H1 (cell line): Measurements from ENCODE around the gene ITGA5. TPM values are rescaled to one million over a fixed set of nuclear protein-coding genes. Genes with fewer than 3 reads are reported as not detected.

Source experiments
- CTCF ChIA-PET: fragments of 300-600 bp; sonication (Branson Sonifier 250); formaldehyde crosslinking; loops from one replicate; lab custom pipeline; 2021; ENCODE audit not compliant: partially characterized antibody; lab: Charles Lee
- POLR2A ChIA-PET: fragments of 300-600 bp; sonication (Branson Sonifier 250); formaldehyde crosslinking; loops from one replicate; lab custom pipeline; 2021; ENCODE audit warnings: inconsistent platforms; ENCODE audit not compliant: partially characterized antibody; lab: Charles Lee
- DNase-seq, 2 experiments: peaks; one replicate each; pipeline versions ENCODE4 v3.0.0 to v3.0.0-alpha.2; 2010 to 2022; ENCODE audit warnings: low spot score in 2 of 2, low read depth in 1 of 2, mixed read lengths in 1 of 2
- FAIRE-seq: peaks from 2 replicates; lab custom pipeline; 2011; peaks lifted over from hg19 to GRCh38; lab: Jason Lieb, UNC
- H2AFZ ChIP-seq: 2 replicates; pipeline ENCODE4 v1.8.1; 2012; ENCODE audit warnings: low read length, inconsistent platforms
- H2AK5ac ChIP-seq: 2 replicates; pipeline ENCODE4 v1.6.1; 2013; ENCODE audit warnings: low read depth, low read length
- H2BK120ac ChIP-seq: replicated peaks from 2 replicates; pipeline ENCODE3; 2013; ENCODE audit warnings: low read depth, low read length, inconsistent platforms
- H2BK12ac ChIP-seq: 2 replicates; pipeline ENCODE4 v1.6.1; 2013; ENCODE audit warnings: low read depth, low read length
- H2BK15ac ChIP-seq: 2 replicates; pipeline ENCODE4 v1.6.1; 2013; ENCODE audit warnings: low read length
- H2BK20ac ChIP-seq: 2 replicates; pipeline ENCODE4 v1.6.1; 2013; ENCODE audit warnings: low read length
- H2BK5ac ChIP-seq: 2 replicates; pipeline ENCODE4 v1.6.1; 2013; ENCODE audit warnings: low read depth, low read length
- H3K14ac ChIP-seq: 2 replicates; pipeline ENCODE4 v1.6.1; 2013; ENCODE audit warnings: inconsistent platforms; ENCODE audit not compliant: insufficient read length
- H3K18ac ChIP-seq: 2 replicates; pipeline ENCODE4 v1.6.1; 2013; ENCODE audit warnings: low read length; ENCODE audit errors: extremely low read depth
- H3K23ac ChIP-seq: 2 replicates; pipeline ENCODE4 v1.6.1; 2013; ENCODE audit warnings: inconsistent platforms; ENCODE audit not compliant: insufficient read length
- H3K23me2 ChIP-seq: 2 replicates; pipeline ENCODE4 v1.6.1; 2013; ENCODE audit warnings: low read depth, low read length
- H3K27ac ChIP-seq: 2 replicates; pipeline ENCODE4 v1.6.1; 2011; ENCODE audit warnings: low read depth, low read length, inconsistent platforms
- H3K27me3 ChIP-seq, 4 experiments: replicated peaks in 1 of 4; 1 replicate in 1 of 4; 2 replicates in 3 of 4; pipeline versions ENCODE4 v1.6.1 to v1.8.1; 2011 to 2013; ENCODE audit warnings: low read length in 3 of 4, mild to moderate bottlenecking in 3 of 4, inconsistent platforms in 2 of 4, mixed read lengths in 2 of 4, moderate library complexity in 1 of 4; ENCODE audit not compliant: control insufficient read depth in 3 of 4, insufficient read depth in 3 of 4; ENCODE audit errors: extremely low read depth in 1 of 4
- H3K36me3 ChIP-seq, 4 experiments: 2 replicates each; pipeline versions ENCODE4 v1.6.1 to v1.8.1; 2011 to 2013; ENCODE audit warnings: mild to moderate bottlenecking in 4 of 4, low read length in 3 of 4, moderate library complexity in 2 of 4, control low read depth in 1 of 4, inconsistent platforms in 1 of 4; ENCODE audit not compliant: insufficient read depth in 4 of 4, control insufficient read depth in 2 of 4
- H3K4ac ChIP-seq: replicated peaks from 2 replicates; pipeline ENCODE3; 2013; ENCODE audit warnings: low read length, low read depth, mixed read lengths, inconsistent platforms; ENCODE audit not compliant: insufficient read length
- H3K4me1 ChIP-seq, 4 experiments: replicated peaks in 1 of 4; 1 replicate in 1 of 4; 2 replicates in 3 of 4; pipeline versions ENCODE4 v1.6.1 to v1.8.1; 2011 to 2013; ENCODE audit warnings: low read length in 3 of 4, inconsistent platforms in 2 of 4, mixed read lengths in 1 of 4; ENCODE audit not compliant: insufficient read depth in 4 of 4, control insufficient read depth in 3 of 4
- H3K4me2 ChIP-seq, 2 experiments: 2 replicates each; pipeline versions ENCODE4 v1.6.1 to v1.8.1; 2011 to 2013; ENCODE audit warnings: low read depth in 2 of 2, low read length in 2 of 2, control low read depth in 1 of 2, inconsistent platforms in 1 of 2, mild to moderate bottlenecking in 1 of 2; ENCODE audit not compliant: insufficient read depth in 1 of 2
- H3K4me3 ChIP-seq, 4 experiments: fragments of 200-600, 300-600 bp in 1 of 4; sonication (generic), shearing (Covaris generic), sonication (Bioruptor Twin) in 1 of 4; 2 replicates each; pipeline versions ENCODE4 v1.5.1 to v1.8.1; 2011 to 2016; ENCODE audit warnings: low read length in 4 of 4, low read depth in 3 of 4, control low read depth in 2 of 4, inconsistent platforms in 2 of 4, mild to moderate bottlenecking in 2 of 4, mixed read lengths in 1 of 4, moderate library complexity in 1 of 4; ENCODE audit not compliant: insufficient read depth in 2 of 4; ENCODE audit errors: extremely low read depth in 1 of 4
- H3K56ac ChIP-seq: replicated peaks from 2 replicates; pipeline ENCODE3; 2013; ENCODE audit warnings: low read depth, mild to moderate bottlenecking, mixed read lengths, low read length, inconsistent platforms; ENCODE audit not compliant: insufficient read length
- H3K79me1 ChIP-seq: 2 replicates; pipeline ENCODE4 v1.6.1; 2013; ENCODE audit warnings: low read depth, low read length, control low read depth
- H3K79me2 ChIP-seq, 2 experiments: 2 replicates each; pipeline versions ENCODE4 v1.6.1 to v1.8.1; 2012 to 2013; ENCODE audit warnings: low read length in 2 of 2, mild to moderate bottlenecking in 2 of 2, inconsistent platforms in 1 of 2; ENCODE audit not compliant: insufficient read depth in 2 of 2, control insufficient read depth in 1 of 2
- H3K9ac ChIP-seq, 4 experiments: replicated peaks in 1 of 4; 1 replicate in 1 of 4; 2 replicates in 3 of 4; pipeline versions ENCODE4 v1.6.1 to v1.8.1; 2011 to 2013; ENCODE audit warnings: low read depth in 3 of 4, low read length in 3 of 4, control low read depth in 2 of 4, mild to moderate bottlenecking in 2 of 4, moderate library complexity in 2 of 4, inconsistent platforms in 1 of 4; ENCODE audit errors: extremely low read depth in 1 of 4
- H3K9me3 ChIP-seq, 2 experiments: 2 replicates each; pipeline versions ENCODE4 v1.6.1 to v1.8.1; 2012 to 2013; ENCODE audit warnings: mild to moderate bottlenecking in 2 of 2, moderate library complexity in 2 of 2, control low read depth in 1 of 2, inconsistent platforms in 1 of 2, low read depth in 1 of 2, low read length in 1 of 2, mixed read lengths in 1 of 2; ENCODE audit not compliant: insufficient read depth in 2 of 2
- H4K20me1 ChIP-seq, 2 experiments: replicated peaks in 1 of 2; 2 replicates each; pipeline versions ENCODE3 to v1.8.1; 2011 to 2013; ENCODE audit warnings: inconsistent platforms in 2 of 2, low read length in 2 of 2, mild to moderate bottlenecking in 1 of 2; ENCODE audit not compliant: insufficient read depth in 2 of 2, control insufficient read depth in 1 of 2
- H4K5ac ChIP-seq: 2 replicates; pipeline ENCODE4 v1.6.1; 2013; ENCODE audit warnings: low read length, low read depth, mixed read lengths, inconsistent platforms; ENCODE audit not compliant: insufficient read length
- H4K8ac ChIP-seq: 2 replicates; pipeline ENCODE4 v1.8.0; 2013; ENCODE audit warnings: mild to moderate bottlenecking, moderate library complexity, low read length, inconsistent platforms; ENCODE audit not compliant: insufficient read depth; ENCODE audit errors: extremely low read depth
- H4K91ac ChIP-seq: replicated peaks from 2 replicates; pipeline ENCODE3; 2013; ENCODE audit warnings: low read length, mixed read lengths, inconsistent platforms; ENCODE audit not compliant: insufficient read length
- ASH2L ChIP-seq: fragments of 200-600, 300-600 bp; sonication (generic); IDR thresholded peaks from one replicate; pipeline ENCODE4 v1.7.1; 2017; ENCODE audit warnings: low read length
- BACH1 ChIP-seq: IDR thresholded peaks from 2 replicates; pipeline ENCODE4 v1.6.1; 2012; ENCODE audit warnings: low read length, improper control_type of control experiment
- CBX5 ChIP-seq: fragments of 300-800, 300-1000 bp; sonication (generic); IDR thresholded peaks from 2 replicates; pipeline ENCODE4 v1.7.1; 2016; ENCODE audit warnings: antibody characterized with exemption, low read length, low read depth
- CEBPB ChIP-seq: IDR thresholded peaks from 2 replicates; pipeline ENCODE4 v1.6.1; 2012; ENCODE audit warnings: low read depth, low read length
- CHD1 ChIP-seq: IDR thresholded peaks from 2 replicates; pipeline ENCODE4 v1.6.1; 2012; ENCODE audit warnings: low read depth, low read length, improper control_type of control experiment
- GABPA ChIP-seq: IDR thresholded peaks from 2 replicates; pipeline ENCODE4 v1.6.1; 2011; ENCODE audit warnings: mild to moderate bottlenecking, low read length, moderate library complexity, borderline replicate concordance; ENCODE audit not compliant: insufficient read depth
- MAFK ChIP-seq: IDR thresholded peaks from 2 replicates; pipeline ENCODE4 v1.6.1; 2012; ENCODE audit warnings: low read depth, mild to moderate bottlenecking, improper control_type of control experiment, low read length
- NANOG ChIP-seq: IDR thresholded peaks from 2 replicates; pipeline ENCODE4 v1.6.1; 2011; ENCODE audit warnings: low read length, low read depth, mild to moderate bottlenecking, inconsistent platforms; ENCODE audit not compliant: insufficient read depth, poor library complexity, severe bottlenecking
- SP2 ChIP-seq: IDR thresholded peaks from 2 replicates; pipeline ENCODE4 v1.6.1; 2012; ENCODE audit warnings: mild to moderate bottlenecking, low read length, inconsistent platforms
- TCF12 ChIP-seq: IDR thresholded peaks from 2 replicates; pipeline ENCODE4 v1.6.1; 2011; ENCODE audit warnings: low read depth, mild to moderate bottlenecking, low read length
- WGBS, 2 experiments: shearing (Covaris generic) in 1 of 2; methylation state at CpG; one replicate each; pipeline versions ENCODE4 v1.1.6 to v1.1.7; 2013 to 2015; ENCODE audit warnings: low lambda C conversion rate in 2 of 2, mixed read lengths in 2 of 2, inconsistent platforms in 1 of 2, low coverage in 1 of 2, missing lambda C conversion rate in 1 of 2; ENCODE audit not compliant: insufficient replicate concordance in 2 of 2, insufficient coverage in 1 of 2, insufficient read length in 1 of 2; ENCODE audit errors: extremely low coverage in 1 of 2, missing lambda C conversion rate in 1 of 2; 5-methylcytosine and 5-hydroxymethylcytosine counted together
- polyA plus RNA-seq, 7 experiments: library from polyadenylated mRNA; depleted of rRNA in 3 of 7; stranded (reverse) in 5 of 7; unstranded in 2 of 7; fragments of >200 nt in 5 of 7; fragments of 200-250 nt in 2 of 7; gene quantifications; 1 replicate in 5 of 7; 2 replicates in 1 of 7; 4 replicates in 1 of 7; pipeline versions ENCODE4 v1.2.1 to v1.2.3, GENCODE V29; 2011 to 2013; ENCODE audit warnings: missing spikeins in 2 of 7, mixed read lengths in 2 of 7
- total RNA-seq: library from RNA; stranded (reverse); fragmentation: NEBNext Ultra II Directional; extraction: Animal tissue kit (Norgen Biotek cat#: 25700); gene quantifications from 2 replicates; pipeline ENCODE4 v1.2.1, GENCODE V29; 2021
- TF ChIP-seq, protein P1 (sequence below): IDR thresholded peaks from 2 replicates; pipeline ENCODE4 v1.6.1; 2012; ENCODE audit warnings: inconsistent platforms

Gene ITGA5
- total and polyA plus RNA-seq, 2 of the 8 experiments (the other 6 are each of a cell fraction or from before 2014, with no cell fraction given): 11.6 to 19.4 TPM

DNA sequence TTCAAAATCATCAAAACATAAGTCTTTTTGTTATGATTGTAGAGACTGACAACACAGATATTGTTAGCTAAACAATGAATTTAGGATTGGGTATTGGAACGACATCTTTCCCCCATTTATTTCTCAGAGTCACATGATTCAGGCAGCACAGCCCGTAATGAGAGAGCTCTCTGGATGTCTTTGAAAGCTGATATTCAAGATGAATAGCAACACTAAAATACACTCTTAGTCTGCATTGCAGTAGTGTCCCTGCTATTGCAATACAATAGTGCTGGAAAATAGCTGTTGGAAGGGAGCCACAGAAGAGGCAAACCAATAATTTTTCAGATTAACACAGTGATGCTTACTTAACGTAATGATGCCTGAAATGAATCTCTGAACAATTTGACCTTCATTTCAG, 44.4 kb upstream of the ITGA5 start:
- no peak overlapping the region for H4K5ac ChIP-seq
- H3K4ac ChIP-seq: no peak overlapping the region
- H3K56ac ChIP-seq: no peak overlapping the region
- H3K79me2 ChIP-seq: no peaks in the 10 kb centered on the region
- H2BK12ac ChIP-seq: no peak overlapping the region
- H4K91ac ChIP-seq: no peak overlapping the region
- ChIA-PET POLR2A (interaction anchor here (1.3 to 1.5 kb wide), 2 partner anchors 8 to 10 kb away, joined by 3 to 4 read pairs; partner anchors contain the start of gene GTSF1), CTCF (interaction anchor here (0.6 to 2.6 kb wide), 8 partner anchors 12 to 108 kb away, joined by 3 to 8 read pairs (median 4); no protein-coding TSS in a partner anchor)
- no peak overlapping the region for H2BK15ac ChIP-seq
- H3K23ac ChIP-seq: no peak overlapping the region
- no peaks in the 10 kb centered on the region for H3K23me2 ChIP-seq
- H3K9me3 ChIP-seq: no peaks in the 10 kb centered on the region
- no peaks in the 10 kb centered on the region for H3K79me1 ChIP-seq
- no peak overlapping the region for H2AK5ac ChIP-seq
- no peaks in the 10 kb centered on the region for H4K20me1 ChIP-seq
- H3K27me3 ChIP-seq: peaks cover 0 to 10% (median 6%) of the 10 kb centered on the region in 4 experiments; a peak in 4 of 7 replicates
- FAIRE-seq (no peak), DNase-seq (no peak)
- no peak overlapping the region for H2BK5ac ChIP-seq
- TF ChIP-seq GABPA: no peak
- TF ChIP-seq, protein P1, sequence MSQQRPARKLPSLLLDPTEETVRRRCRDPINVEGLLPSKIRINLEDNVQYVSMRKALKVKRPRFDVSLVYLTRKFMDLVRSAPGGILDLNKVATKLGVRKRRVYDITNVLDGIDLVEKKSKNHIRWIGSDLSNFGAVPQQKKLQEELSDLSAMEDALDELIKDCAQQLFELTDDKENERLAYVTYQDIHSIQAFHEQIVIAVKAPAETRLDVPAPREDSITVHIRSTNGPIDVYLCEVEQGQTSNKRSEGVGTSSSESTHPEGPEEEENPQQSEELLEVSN: no peak
- no peak for TF ChIP-seq TCF12
- no peak for TF ChIP-seq MAFK
- no peak for TF ChIP-seq BACH1
- no peak for TF ChIP-seq NANOG
- TF ChIP-seq SP2: no peak
- no peak for TF ChIP-seq CEBPB
- TF ChIP-seq ASH2L: no peak
- TF ChIP-seq CBX5: no peak
- no peak for TF ChIP-seq CHD1
- H2BK20ac ChIP-seq: no peak overlapping the region
- H3K4me1 ChIP-seq: no peaks in the 10 kb centered on the region
- 83% methylated on average over 3 of the region's 3 CpGs; no CpG with 5 or more reads in 1 of the 2 experiments for WGBS, 2 experiments
- H2BK120ac ChIP-seq: no peak overlapping the region
- no peak overlapping the region for H3K9ac ChIP-seq
- no peak overlapping the region for H2AFZ ChIP-seq
- H3K4me2 ChIP-seq: no peak overlapping the region
- H3K36me3 ChIP-seq: no peaks in the 10 kb centered on the region
- no peak overlapping the region for H3K27ac ChIP-seq
- no peak overlapping the region for H3K4me3 ChIP-seq
- no peak overlapping the region for H3K14ac ChIP-seq
- H4K8ac ChIP-seq: no peak overlapping the region
- H3K18ac ChIP-seq: no peak overlapping the region
